DOHH2 (cell line): Measurements from ENCODE around the gene CSGALNACT2.

Source experiments
- H3F3A ChIP-seq: fragments of 200-600 bp; sonication (generic), shearing (Covaris generic); 2 replicates; pipeline ENCODE4 v1.6.0; 2016; ENCODE audit warnings: antibody characterized with exemption, mild to moderate bottlenecking; ENCODE audit not compliant: control insufficient read depth, insufficient read depth
- H3K27ac ChIP-seq: fragments of 200-600 bp; sonication (generic); 2 replicates; pipeline ENCODE4 v1.5.1; 2014; ENCODE audit warnings: low read depth, mild to moderate bottlenecking, low read length, moderate library complexity
- H3K27me3 ChIP-seq: fragments of 200-600 bp; sonication (generic); 2 replicates; pipeline ENCODE4 v1.6.1; 2014; ENCODE audit warnings: mild to moderate bottlenecking, low read length, mixed read lengths; ENCODE audit not compliant: control insufficient read depth
- H3K36me3 ChIP-seq: fragments of 200-600 bp; sonication (generic); 2 replicates; pipeline ENCODE4 v1.6.1; 2014; ENCODE audit warnings: mild to moderate bottlenecking, low read length, moderate library complexity, mixed read lengths; ENCODE audit not compliant: control insufficient read depth
- H3K4me1 ChIP-seq: fragments of 200-600 bp; sonication (generic); 2 replicates; pipeline ENCODE4 v1.6.1; 2014; ENCODE audit warnings: mild to moderate bottlenecking, low read length, mixed read lengths; ENCODE audit not compliant: control insufficient read depth
- H3K4me2 ChIP-seq: fragments of 200-600 bp; sonication (generic); 2 replicates; pipeline ENCODE4 v1.6.0; 2014; ENCODE audit warnings: mild to moderate bottlenecking, low read length, moderate library complexity
- H3K4me3 ChIP-seq: fragments of 200-600 bp; sonication (generic); 2 replicates; pipeline ENCODE4 v1.5.1; 2014; ENCODE audit warnings: mild to moderate bottlenecking, low read length, mixed read lengths
- H3K79me2 ChIP-seq: fragments of 200-600 bp; sonication (generic); 2 replicates; pipeline ENCODE4 v1.6.1; 2014; ENCODE audit warnings: mild to moderate bottlenecking, low read length, mixed read lengths; ENCODE audit not compliant: control insufficient read depth
- H3K9me2 ChIP-seq: fragments of 200-600 bp; sonication (generic); replicated peaks from 2 replicates; pipeline ENCODE4 v1.6.1; 2014; ENCODE audit warnings: mild to moderate bottlenecking, low read length, mixed read lengths; ENCODE audit not compliant: control insufficient read depth
- H3K9me3 ChIP-seq: fragments of 200-600 bp; sonication (generic); 2 replicates; pipeline ENCODE4 v1.6.1; 2014; ENCODE audit warnings: antibody characterized with exemption, low read length, mixed read lengths; ENCODE audit not compliant: control insufficient read depth, insufficient read depth
- H4K20me1 ChIP-seq: fragments of 200-600 bp; sonication (generic); 2 replicates; pipeline ENCODE4 v1.6.0; 2014; ENCODE audit warnings: low read depth, mild to moderate bottlenecking, antibody characterized with exemption, low read length, moderate library complexity; ENCODE audit not compliant: control insufficient read depth, insufficient read depth
- EZH2phosphoT487 ChIP-seq: fragments of 200-600 bp; sonication (generic); IDR thresholded peaks from 2 replicates; pipeline ENCODE4 v1.6.1; 2017; ENCODE audit warnings: borderline replicate concordance, mild to moderate bottlenecking, antibody characterized with exemption, low read length, moderate library complexity, mixed read lengths
- TF ChIP-seq, protein P1 (sequence below): fragments of 200-600 bp; sonication (generic); IDR thresholded peaks from one replicate; pipeline ENCODE4 v1.5.1; 2014; ENCODE audit warnings: antibody characterized with exemption, mild to moderate bottlenecking, low read depth, low read length; ENCODE audit not compliant: poor library complexity, severe bottlenecking

The CSGALNACT2 gene

DNA sequence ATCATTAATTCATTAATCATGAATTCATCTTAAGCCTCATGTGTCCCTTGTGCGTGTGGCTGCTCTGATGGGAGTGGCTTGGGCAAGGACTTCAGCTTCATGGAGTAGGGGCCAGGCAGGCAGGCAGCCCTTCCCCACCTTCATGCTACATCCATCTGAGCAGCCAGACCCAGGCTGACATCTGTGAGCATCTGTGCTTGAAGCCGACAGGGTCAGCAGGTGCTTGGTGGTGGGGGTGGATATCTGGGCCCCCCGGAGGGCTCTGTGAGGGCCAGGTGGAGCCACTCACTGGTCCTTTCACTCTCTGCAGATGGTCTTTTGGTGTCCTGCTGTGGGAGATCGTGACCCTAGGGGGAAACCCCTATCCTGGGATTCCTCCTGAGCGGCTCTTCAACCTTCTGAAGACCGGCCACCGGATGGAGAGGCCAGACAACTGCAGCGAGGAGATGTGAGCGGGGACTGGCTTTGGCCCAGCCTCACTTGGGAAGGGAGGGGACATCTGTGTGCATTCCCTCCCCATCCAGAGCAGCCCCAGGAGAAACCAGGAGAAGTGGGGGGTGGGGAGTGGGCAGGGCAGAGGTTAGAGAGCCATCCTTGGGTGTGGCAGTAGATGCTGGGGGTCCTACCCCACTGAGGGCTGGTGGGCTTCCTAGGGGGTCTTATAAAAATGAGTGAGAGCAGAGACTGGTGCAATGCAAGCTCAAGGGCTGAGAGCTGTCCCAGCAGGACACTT is 14.7 kb upstream of the CSGALNACT2 start:
- Histone ChIP-seq H3K4me1 (peaks cover 17% of the 10 kb centered on the region), H3K27me3 (no peaks in the 10 kb centered on the region; the same call in 1 of the 2 replicates), H3F3A (no peaks in the 10 kb centered on the region), H3K4me3 (no peak overlapping the region), H4K20me1 (no peaks in the 10 kb centered on the region), H3K36me3 (no peaks in the 10 kb centered on the region), H3K27ac (no peak overlapping the region), H3K79me2 (no peaks in the 10 kb centered on the region), H3K9me2 (no peaks in the 10 kb centered on the region), H3K9me3 (no peaks in the 10 kb centered on the region), H3K4me2 (no peak overlapping the region)
- TF ChIP-seq, protein P1, sequence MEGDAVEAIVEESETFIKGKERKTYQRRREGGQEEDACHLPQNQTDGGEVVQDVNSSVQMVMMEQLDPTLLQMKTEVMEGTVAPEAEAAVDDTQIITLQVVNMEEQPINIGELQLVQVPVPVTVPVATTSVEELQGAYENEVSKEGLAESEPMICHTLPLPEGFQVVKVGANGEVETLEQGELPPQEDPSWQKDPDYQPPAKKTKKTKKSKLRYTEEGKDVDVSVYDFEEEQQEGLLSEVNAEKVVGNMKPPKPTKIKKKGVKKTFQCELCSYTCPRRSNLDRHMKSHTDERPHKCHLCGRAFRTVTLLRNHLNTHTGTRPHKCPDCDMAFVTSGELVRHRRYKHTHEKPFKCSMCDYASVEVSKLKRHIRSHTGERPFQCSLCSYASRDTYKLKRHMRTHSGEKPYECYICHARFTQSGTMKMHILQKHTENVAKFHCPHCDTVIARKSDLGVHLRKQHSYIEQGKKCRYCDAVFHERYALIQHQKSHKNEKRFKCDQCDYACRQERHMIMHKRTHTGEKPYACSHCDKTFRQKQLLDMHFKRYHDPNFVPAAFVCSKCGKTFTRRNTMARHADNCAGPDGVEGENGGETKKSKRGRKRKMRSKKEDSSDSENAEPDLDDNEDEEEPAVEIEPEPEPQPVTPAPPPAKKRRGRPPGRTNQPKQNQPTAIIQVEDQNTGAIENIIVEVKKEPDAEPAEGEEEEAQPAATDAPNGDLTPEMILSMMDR = no peak
- TF ChIP-seq EZH2phosphoT487 = no peak

DNA sequence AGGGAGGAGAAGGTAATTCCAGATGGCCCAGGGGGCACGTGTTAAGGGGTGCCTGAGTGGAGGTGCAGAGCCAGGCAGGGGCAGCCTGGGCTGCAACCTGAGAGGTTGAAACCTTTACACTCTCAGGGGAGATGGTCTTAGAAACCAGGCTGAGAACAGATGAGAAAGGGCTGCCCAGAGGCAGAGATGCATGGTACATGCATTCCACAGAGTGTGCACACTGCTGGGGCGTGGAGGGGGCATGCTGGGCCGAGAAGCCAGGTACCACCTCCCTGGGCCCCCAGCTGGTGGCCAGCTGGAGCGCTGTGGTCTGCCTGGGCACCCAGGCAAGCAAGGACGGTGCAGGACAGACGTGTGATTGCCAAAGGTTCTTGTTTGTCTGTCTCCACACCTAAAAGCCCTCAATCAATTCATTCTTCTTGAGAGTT is 14.1 kb upstream of the CSGALNACT2 start:
- no peak for TF ChIP-seq EZH2phosphoT487
- TF ChIP-seq, protein P1 = no peak
- Histone ChIP-seq H3K36me3 (no peaks in the 10 kb centered on the region), H3K4me1 (peaks cover 17% of the 10 kb centered on the region)

DNA sequence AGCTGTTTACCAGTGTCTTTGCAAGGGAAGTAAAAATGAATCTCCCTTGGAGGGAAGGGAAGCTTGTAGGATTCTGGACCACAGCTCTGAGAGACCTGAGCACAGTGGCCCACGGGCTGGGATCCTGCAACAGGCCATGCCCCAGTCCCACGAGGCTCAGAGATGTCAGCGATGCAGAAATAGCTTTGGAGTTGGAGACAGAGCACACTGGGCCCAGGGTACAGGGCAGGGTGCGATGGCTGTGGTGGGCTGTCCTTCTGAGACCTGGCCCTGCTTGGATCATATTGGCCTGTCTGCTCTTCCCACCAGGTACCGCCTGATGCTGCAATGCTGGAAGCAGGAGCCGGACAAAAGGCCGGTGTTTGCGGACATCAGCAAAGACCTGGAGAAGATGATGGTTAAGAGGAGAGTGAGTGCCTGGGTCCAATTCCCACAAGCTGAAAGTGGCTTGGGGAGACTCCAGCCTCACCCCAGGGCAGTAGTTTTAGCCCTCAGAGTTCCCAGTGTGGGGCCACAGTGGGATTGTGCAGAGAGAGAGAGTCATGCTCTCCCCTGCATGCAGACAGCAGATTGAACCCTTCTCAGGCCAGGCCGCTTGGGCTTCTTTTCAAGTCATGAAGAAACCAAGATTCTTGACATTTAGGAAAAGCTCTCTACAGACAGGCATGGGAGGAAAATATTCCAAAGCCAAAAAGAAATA is 13.5 kb upstream of the CSGALNACT2 start:
- Histone ChIP-seq H3K27me3 (no peaks in the 10 kb centered on the region; the same call in 1 of the 2 replicates), H3F3A (no peaks in the 10 kb centered on the region), H3K9me3 (no peaks in the 10 kb centered on the region), H3K79me2 (no peaks in the 10 kb centered on the region), H3K4me2 (no peak overlapping the region), H3K4me3 (no peak overlapping the region), H3K36me3 (no peaks in the 10 kb centered on the region), H3K27ac (no peak overlapping the region), H4K20me1 (no peaks in the 10 kb centered on the region), H3K4me1 (peaks cover 17% of the 10 kb centered on the region), H3K9me2 (no peaks in the 10 kb centered on the region)
- TF ChIP-seq, protein P1 = no peak
- TF ChIP-seq EZH2phosphoT487 = no peak

More for the DNA sequence above, 14.1 kb upstream of the CSGALNACT2 start:
- H3K27ac ChIP-seq = no peak overlapping the region
- H3K27me3 ChIP-seq = no peaks in the 10 kb centered on the region; the same call in 1 of the 2 replicates
- H3F3A ChIP-seq = no peaks in the 10 kb centered on the region
- H3K9me3 ChIP-seq = no peaks in the 10 kb centered on the region
- H3K9me2 ChIP-seq = no peaks in the 10 kb centered on the region
- H3K4me3 ChIP-seq = no peak overlapping the region
- H3K79me2 ChIP-seq = no peaks in the 10 kb centered on the region
- no peaks in the 10 kb centered on the region for H4K20me1 ChIP-seq
- no peak overlapping the region for H3K4me2 ChIP-seq
